ENCODE results near the gene MFF. TPM values are rescaled to one million over a fixed set of nuclear protein-coding genes. Genes with fewer than 3 reads are reported as not detected.

Gene MFF
- total RNA-seq, 1 experiment from 2014 or later, result 82.3 TPM

DNA sequence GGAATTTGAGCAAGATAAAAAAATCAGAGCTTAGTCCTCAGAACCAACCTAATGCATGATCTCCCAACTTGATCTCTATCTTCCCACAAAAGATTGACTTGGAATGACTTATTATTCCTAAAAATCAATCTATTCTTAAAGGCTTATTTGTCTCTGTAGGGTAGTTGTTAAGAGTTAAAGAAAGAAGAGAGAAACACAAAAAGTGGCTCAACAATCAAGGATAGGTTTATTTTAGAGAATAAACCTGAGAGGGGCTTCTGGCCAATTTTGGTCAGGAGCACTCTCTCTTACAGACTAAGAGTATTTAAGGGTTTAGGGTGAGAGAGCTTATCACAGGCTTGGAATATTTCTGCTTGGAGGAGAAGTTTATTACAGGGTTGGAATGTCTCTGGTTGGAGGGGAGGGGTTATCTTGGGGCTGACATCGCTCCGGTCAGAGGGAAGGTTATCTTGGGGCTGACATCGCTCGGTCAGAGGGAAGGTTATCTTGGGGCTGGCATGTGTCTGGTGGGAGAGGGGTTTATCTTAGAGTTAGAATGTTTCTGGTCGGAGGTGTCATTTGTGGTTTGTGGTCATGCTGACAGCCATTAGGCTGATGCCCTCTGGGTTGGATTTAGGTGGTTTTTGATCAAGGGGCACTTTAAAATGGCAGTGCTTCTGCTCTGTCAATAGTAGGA, 2.4 kb upstream of the MFF start:
- H3K4me3 Mint-ChIP-seq (ENCODE audit: low read depth, unreplicated experiment), result no peak overlapping the region
- peaks cover 10% of the 10 kb centered on the region for H3K9me3 Mint-ChIP-seq (ENCODE audit: low read depth, unreplicated experiment)
- peaks cover 25% of the 10 kb centered on the region for H3K4me1 Mint-ChIP-seq (ENCODE audit: low read depth, unreplicated experiment)
- peaks cover 29% of the 10 kb centered on the region for H3K36me3 Mint-ChIP-seq (ENCODE audit: insufficient read depth, unreplicated experiment)
- TF ChIP-seq CTCF (IDR thresholded peaks at IDR 0.05; ENCODE audit: unreplicated experiment), result no peak
- intact Hi-C loops (cut with micrococcal nuclease; ENCODE audit: unreplicated experiment), result no loop called here
- no peak for DNase-seq
- no peak overlapping the region for H3K27ac Mint-ChIP-seq (ENCODE audit: unreplicated experiment)
- BruUV-seq (replicated peaks), result no TSS peak
- H3K27me3 Mint-ChIP-seq (ENCODE audit: unreplicated experiment), result no peaks in the 10 kb centered on the region
- CTCF ChIA-PET, result no interaction called here

DNA sequence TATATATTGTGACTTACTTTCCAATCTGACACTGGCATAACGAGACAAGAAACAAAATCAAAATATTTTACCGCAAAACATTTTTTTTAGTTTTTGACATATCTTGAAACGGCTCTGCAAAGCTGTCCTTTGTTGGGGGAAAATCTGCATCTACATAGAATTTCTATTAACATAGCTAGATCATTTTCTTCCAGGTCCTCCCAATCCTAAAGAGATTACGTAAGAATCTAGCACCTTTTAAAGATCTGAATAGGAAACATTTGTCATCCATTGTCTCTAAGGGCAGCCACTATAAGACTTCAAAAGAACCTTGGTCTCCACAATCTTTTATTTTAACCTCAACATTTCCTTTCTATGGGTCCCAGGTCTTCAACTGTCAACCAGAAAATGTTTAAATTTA, 1.2 kb upstream of the MFF start:
- peak overlapping the region; percentile 91 for H3K27ac Mint-ChIP-seq (ENCODE audit: unreplicated experiment)
- H3K36me3 Mint-ChIP-seq (ENCODE audit: insufficient read depth, unreplicated experiment), result peaks cover 29% of the 10 kb centered on the region
- H3K27me3 Mint-ChIP-seq (ENCODE audit: unreplicated experiment), result no peaks in the 10 kb centered on the region
- peaks cover 25% of the 10 kb centered on the region for H3K4me1 Mint-ChIP-seq (ENCODE audit: low read depth, unreplicated experiment)
- no TSS peak for BruUV-seq (replicated peaks)
- DNase-seq, result no peak
- H3K9me3 Mint-ChIP-seq (ENCODE audit: low read depth, unreplicated experiment), result peaks cover 10% of the 10 kb centered on the region
- TF ChIP-seq CTCF (IDR thresholded peaks at IDR 0.05; ENCODE audit: unreplicated experiment), result no peak
- intact Hi-C loops (cut with micrococcal nuclease; ENCODE audit: unreplicated experiment), result no loop called here
- CTCF ChIA-PET, result no interaction called here
- H3K4me3 Mint-ChIP-seq (ENCODE audit: low read depth, unreplicated experiment), result peak overlapping the region; percentile 96

GRCh38 chr2:227324642-227324994, 433 bp upstream of the MFF start:
- Mint-ChIP-seq H3K4me1 (ENCODE audit: low read depth, unreplicated experiment) (peaks cover 25% of the 10 kb centered on the region), H3K36me3 (ENCODE audit: insufficient read depth, unreplicated experiment) (peaks cover 29% of the 10 kb centered on the region), H3K27me3 (ENCODE audit: unreplicated experiment) (no peaks in the 10 kb centered on the region), H3K9me3 (ENCODE audit: low read depth, unreplicated experiment) (peaks cover 10% of the 10 kb centered on the region), H3K4me3 (ENCODE audit: low read depth, unreplicated experiment) (peak overlapping the region; percentile 96), H3K27ac (ENCODE audit: unreplicated experiment) (peak overlapping the region; percentile 91)
- intact Hi-C loops (cut with micrococcal nuclease; ENCODE audit: unreplicated experiment), result no loop called here
- CTCF ChIA-PET, result interaction anchor here (1.6 kb wide), 1 partner anchor 86 kb away, joined by 5 read pairs; no protein-coding TSS in a partner anchor
- peak; percentile 12 for DNase-seq
- TF ChIP-seq CTCF (IDR thresholded peaks at IDR 0.05; ENCODE audit: unreplicated experiment), result no peak
- TSS peak; percentile 84 for BruUV-seq (replicated peaks)

DNA sequence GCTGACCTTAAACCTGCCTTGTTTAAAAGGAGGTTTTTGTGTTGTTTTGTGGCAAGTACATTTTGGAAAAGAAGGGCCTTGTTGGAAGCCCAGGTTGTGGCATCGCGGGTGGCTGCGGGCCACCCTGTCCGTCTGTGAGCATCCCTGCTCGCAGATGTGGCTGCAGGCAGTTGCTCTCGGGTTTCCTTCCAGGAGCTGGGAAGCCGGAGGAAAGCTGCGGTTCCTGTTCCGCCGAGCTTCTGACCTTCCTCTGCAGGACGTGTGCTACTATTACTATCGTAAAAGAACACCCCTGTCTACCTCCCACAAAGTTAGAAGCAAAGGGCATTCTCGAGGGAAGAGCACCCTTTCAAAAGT, 766 bp downstream of the MFF start:
- peak; percentile 45 for DNase-seq
- BruUV-seq (replicated peaks), result no TSS peak
- TF ChIP-seq CTCF (IDR thresholded peaks at IDR 0.05; ENCODE audit: unreplicated experiment), result no peak
- Mint-ChIP-seq H3K27ac (ENCODE audit: unreplicated experiment) (peak overlapping the region; percentile 91), H3K36me3 (ENCODE audit: insufficient read depth, unreplicated experiment) (peaks cover 29% of the 10 kb centered on the region), H3K4me3 (ENCODE audit: low read depth, unreplicated experiment) (peak overlapping the region; percentile 96), H3K27me3 (ENCODE audit: unreplicated experiment) (no peaks in the 10 kb centered on the region), H3K9me3 (ENCODE audit: low read depth, unreplicated experiment) (peaks cover 10% of the 10 kb centered on the region), H3K4me1 (ENCODE audit: low read depth, unreplicated experiment) (peaks cover 25% of the 10 kb centered on the region)
- intact Hi-C loops (cut with micrococcal nuclease; ENCODE audit: unreplicated experiment), result no loop called here
- CTCF ChIA-PET, result interaction anchor here (0.7 to 1.6 kb wide), 3 partner anchors 79 to 183 kb away, joined by 3 to 5 read pairs (median 3); no protein-coding TSS in a partner anchor

Data from Calu3 (cell line).